WTC11 (cell line): ENCODE results near the gene ZNF322.

Experiments
- SP1 ChIP-seq: sonication (generic); formaldehyde crosslinking; conservative IDR thresholded peaks from 2 replicates; pipeline ENCODE4 v1.8.1; 2022; ENCODE audit warnings: missing genetic modification reagents
- TF ChIP-seq, protein P1 (sequence below): sonication (generic); formaldehyde crosslinking; IDR thresholded peaks from 2 replicates; pipeline ENCODE4 v1.8.1; 2023; ENCODE audit warnings: mild to moderate bottlenecking, missing genetic modification reagents, moderate library complexity
- TF ChIP-seq, protein P2 (sequence below): fragments of 200-600 bp; IDR thresholded peaks from 2 replicates; pipeline ENCODE4 v1.8.0; 2022; ENCODE audit warnings: antibody characterized with exemption

DNA sequence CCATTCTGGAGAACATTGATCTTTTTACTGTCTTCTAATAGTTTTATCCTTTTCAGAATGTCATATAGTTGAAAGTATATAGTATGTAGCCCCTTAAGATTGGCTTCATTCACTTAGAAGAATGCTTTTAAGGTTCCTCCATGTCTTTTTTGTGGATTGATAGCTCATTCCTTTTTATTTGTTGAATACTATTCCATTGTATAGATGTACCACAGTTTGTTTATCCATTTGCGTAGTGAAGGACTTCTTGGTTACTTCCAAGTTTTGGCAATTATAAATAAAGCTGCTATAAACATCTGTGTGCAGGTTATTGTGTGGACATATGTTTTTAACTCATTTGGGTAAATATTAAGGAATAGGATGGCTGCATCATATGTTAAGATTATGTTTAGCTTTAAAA lies 35.0 kb downstream of the ZNF322 start:
- TF ChIP-seq SP1, result no peak
- TF ChIP-seq, protein P1, sequence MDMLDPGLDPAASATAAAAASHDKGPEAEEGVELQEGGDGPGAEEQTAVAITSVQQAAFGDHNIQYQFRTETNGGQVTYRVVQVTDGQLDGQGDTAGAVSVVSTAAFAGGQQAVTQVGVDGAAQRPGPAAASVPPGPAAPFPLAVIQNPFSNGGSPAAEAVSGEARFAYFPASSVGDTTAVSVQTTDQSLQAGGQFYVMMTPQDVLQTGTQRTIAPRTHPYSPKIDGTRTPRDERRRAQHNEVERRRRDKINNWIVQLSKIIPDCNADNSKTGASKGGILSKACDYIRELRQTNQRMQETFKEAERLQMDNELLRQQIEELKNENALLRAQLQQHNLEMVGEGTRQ, result no peak
- TF ChIP-seq, protein P2, sequence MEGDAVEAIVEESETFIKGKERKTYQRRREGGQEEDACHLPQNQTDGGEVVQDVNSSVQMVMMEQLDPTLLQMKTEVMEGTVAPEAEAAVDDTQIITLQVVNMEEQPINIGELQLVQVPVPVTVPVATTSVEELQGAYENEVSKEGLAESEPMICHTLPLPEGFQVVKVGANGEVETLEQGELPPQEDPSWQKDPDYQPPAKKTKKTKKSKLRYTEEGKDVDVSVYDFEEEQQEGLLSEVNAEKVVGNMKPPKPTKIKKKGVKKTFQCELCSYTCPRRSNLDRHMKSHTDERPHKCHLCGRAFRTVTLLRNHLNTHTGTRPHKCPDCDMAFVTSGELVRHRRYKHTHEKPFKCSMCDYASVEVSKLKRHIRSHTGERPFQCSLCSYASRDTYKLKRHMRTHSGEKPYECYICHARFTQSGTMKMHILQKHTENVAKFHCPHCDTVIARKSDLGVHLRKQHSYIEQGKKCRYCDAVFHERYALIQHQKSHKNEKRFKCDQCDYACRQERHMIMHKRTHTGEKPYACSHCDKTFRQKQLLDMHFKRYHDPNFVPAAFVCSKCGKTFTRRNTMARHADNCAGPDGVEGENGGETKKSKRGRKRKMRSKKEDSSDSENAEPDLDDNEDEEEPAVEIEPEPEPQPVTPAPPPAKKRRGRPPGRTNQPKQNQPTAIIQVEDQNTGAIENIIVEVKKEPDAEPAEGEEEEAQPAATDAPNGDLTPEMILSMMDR, result no peak
